KOPT-K1 (cell line): ENCODE results near the gene TP53AIP1.
A peak's percentile ranks its signal among the peaks of the same experiment; 100 is the strongest.

ENCODE experiments used
- H3K27ac ChIP-seq: fragments of 200-600 bp; sonication (generic); 2 replicates; pipeline ENCODE4 v1.5.1; 2016; ENCODE audit warnings: antibody characterized with exemption, mild to moderate bottlenecking, low read depth, low read length; ENCODE audit not compliant: poor library complexity, severe bottlenecking
- H3K36me3 ChIP-seq: fragments of 200-600 bp; sonication (generic); 2 replicates; pipeline ENCODE4 v1.5.1; 2017; ENCODE audit warnings: antibody characterized with exemption, mild to moderate bottlenecking, low read length, moderate library complexity; ENCODE audit not compliant: insufficient read depth
- H3K9me3 ChIP-seq: fragments of 200-600 bp; sonication (generic); 2 replicates; pipeline ENCODE4 v1.5.1; 2017; ENCODE audit warnings: antibody characterized with exemption, low read length, mild to moderate bottlenecking; ENCODE audit not compliant: insufficient read depth, poor library complexity, severe bottlenecking

The TP53AIP1 gene

GRCh38 chr11:128942817-128943427 is at the start of gene TP53AIP1:
TSS of gene TP53AIP1 (minus strand) at chr11:128942871. CDS start at chr11:128937818, 5,053 bp downstream.
- H3K27ac ChIP-seq, result no peak within 1 kb of the TSS
- H3K36me3 ChIP-seq, result no peaks in the 10 kb centered on the region
- no peaks in the 10 kb centered on the region for H3K9me3 ChIP-seq

GRCh38 chr11:128988242-128988970 is 45.7 kb upstream of the TP53AIP1 start:
- Histone ChIP-seq H3K9me3 (no peaks in the 10 kb centered on the region), H3K27ac (no peak overlapping the region), H3K36me3 (0 out of 2 replicates have a peak, but pooled peaks cover 8% of the 10 kb centered on the region)

GRCh38 chr11:128985880-128986279 is 43.2 kb upstream of the TP53AIP1 start:
- no peaks in the 10 kb centered on the region for H3K9me3 ChIP-seq
- peaks cover 21% of the 10 kb centered on the region; the same call in 1 of the 2 replicates for H3K36me3 ChIP-seq
- H3K27ac ChIP-seq, result no peak overlapping the region

- H3K36me3 ChIP-seq, result peaks cover 40% of the 10 kb centered on the region
- H3K9me3 ChIP-seq, result no peaks in the 10 kb centered on the region
- no peak overlapping the region for H3K27ac ChIP-seq
Measured at GRCh38 chr11:128983023-128983422, 40.4 kb upstream of the TP53AIP1 start.

GRCh38 chr11:128981254-128981653 is 38.6 kb upstream of the TP53AIP1 start:
- Histone ChIP-seq H3K36me3 (peaks cover 49% of the 10 kb centered on the region), H3K9me3 (no peaks in the 10 kb centered on the region), H3K27ac (no peak overlapping the region)

- peak overlapping the region; percentile 61 for H3K27ac ChIP-seq
- no peaks in the 10 kb centered on the region for H3K9me3 ChIP-seq
- H3K36me3 ChIP-seq, result peaks cover 69% of the 10 kb centered on the region
Measured at GRCh38 chr11:128970598-128971190, 28.0 kb upstream of the TP53AIP1 start.

GRCh38 chr11:128968916-128969315 is 26.2 kb upstream of the TP53AIP1 start:
- Histone ChIP-seq H3K36me3 (peaks cover 56% of the 10 kb centered on the region), H3K27ac (no peak overlapping the region), H3K9me3 (no peaks in the 10 kb centered on the region)

- Histone ChIP-seq H3K27ac (no peak overlapping the region), H3K9me3 (no peaks in the 10 kb centered on the region), H3K36me3 (peaks cover 43% of the 10 kb centered on the region)
Measured at GRCh38 chr11:128967578-128967977, 24.9 kb upstream of the TP53AIP1 start.

GRCh38 chr11:128965485-128965884 is 22.8 kb upstream of the TP53AIP1 start:
- H3K36me3 ChIP-seq, result peaks cover 23% of the 10 kb centered on the region
- H3K9me3 ChIP-seq, result no peaks in the 10 kb centered on the region
- H3K27ac ChIP-seq, result peak overlapping the region; percentile 73

GRCh38 chr11:128964463-128964930 is 21.8 kb upstream of the TP53AIP1 start:
- Histone ChIP-seq H3K9me3 (no peaks in the 10 kb centered on the region), H3K27ac (peak overlapping the region; percentile 73), H3K36me3 (peaks cover 13% of the 10 kb centered on the region)

- peaks cover 6% of the 10 kb centered on the region; the same call in 1 of the 2 replicates for H3K36me3 ChIP-seq
- H3K9me3 ChIP-seq, result no peaks in the 10 kb centered on the region
- peak overlapping the region; percentile 73 for H3K27ac ChIP-seq
Measured at GRCh38 chr11:128963744-128964325, 21.2 kb upstream of the TP53AIP1 start.

- Histone ChIP-seq H3K9me3 (no peaks in the 10 kb centered on the region), H3K27ac (peak overlapping the region; percentile 73), H3K36me3 (no peaks in the 10 kb centered on the region; the same call in 1 of the 2 replicates)
Measured at GRCh38 chr11:128962896-128963295, 20.2 kb upstream of the TP53AIP1 start.

- Histone ChIP-seq H3K9me3 (no peaks in the 10 kb centered on the region), H3K27ac (no peak overlapping the region), H3K36me3 (no peaks in the 10 kb centered on the region)
Measured at GRCh38 chr11:128961645-128962044, 19.0 kb upstream of the TP53AIP1 start.

- Histone ChIP-seq H3K27ac (no peak overlapping the region), H3K36me3 (no peaks in the 10 kb centered on the region), H3K9me3 (no peaks in the 10 kb centered on the region)
Measured at GRCh38 chr11:128957202-128957482, 14.5 kb upstream of the TP53AIP1 start.
